Endothelial cell of umbilical vein (primary cell): ENCODE results near the gene SPTB. TPM values are rescaled to one million over a fixed set of nuclear protein-coding genes. Genes with fewer than 3 reads are reported as not detected.

Source experiments
- BruUV-seq: library from RNA; stranded (reverse); fragments of 400-500 nt; replicated peaks from 2 replicates; lab custom pipeline; 2021; lab: Mats Ljungman, UMichigan
- CTCF ChIA-PET: fragments of 300-600, 350-600 bp; sonication (Branson Sonifier 250); formaldehyde crosslinking; loops from one replicate; lab custom pipeline; 2021; ENCODE audit warnings: antibody characterized with exemption, inconsistent platforms; lab: Charles Lee
- POLR2A ChIA-PET: fragments of 300-600, 350-600 bp; sonication (Branson Sonifier 250); formaldehyde crosslinking; loops from one replicate; lab custom pipeline; 2021; ENCODE audit warnings: antibody characterized with exemption, inconsistent platforms; lab: Charles Lee
- DNase-seq: peaks from one replicate; pipeline ENCODE4 v3.0.0-alpha.2; 2011; ENCODE audit warnings: low read depth, low spot score
- FAIRE-seq: peaks from 2 replicates; lab custom pipeline; 2011; peaks lifted over from hg19 to GRCh38; lab: Jason Lieb, UNC
- H2AFZ ChIP-seq: 2 replicates; pipeline ENCODE4 v1.6.0; 2012; ENCODE audit warnings: low read depth, low read length, control low read depth, inconsistent platforms
- H3K27ac ChIP-seq: 2 replicates; pipeline ENCODE4 v1.5.1; 2011; ENCODE audit warnings: low read depth, mild to moderate bottlenecking, control low read depth, low read length, moderate library complexity; ENCODE audit not compliant: insufficient read depth
- H3K27me3 ChIP-seq, 2 experiments: 2 replicates each; pipeline versions ENCODE4 v1.6.0 to v1.6.1; 2011; ENCODE audit warnings: low read length in 2 of 2, mixed read lengths in 1 of 2; ENCODE audit not compliant: control insufficient read depth in 2 of 2, insufficient read depth in 2 of 2
- H3K36me3 ChIP-seq, 2 experiments: 2 replicates in 1 of 2; 3 replicates in 1 of 2; pipeline ENCODE4 v1.5.1; 2011; ENCODE audit warnings: low read length in 2 of 2, mild to moderate bottlenecking in 1 of 2, moderate library complexity in 1 of 2; ENCODE audit not compliant: control insufficient read depth in 2 of 2, insufficient read depth in 2 of 2; ENCODE audit errors: extremely low read depth in 1 of 2
- H3K4me1 ChIP-seq: 3 replicates; pipeline ENCODE4 v1.5.1; 2011; ENCODE audit warnings: mild to moderate bottlenecking, low read length; ENCODE audit not compliant: control insufficient read depth, insufficient read depth; ENCODE audit errors: extremely low read depth
- H3K4me2 ChIP-seq: 2 replicates; pipeline ENCODE4 v1.6.1; 2011; ENCODE audit warnings: low read length, control low read depth, mixed read lengths; ENCODE audit not compliant: insufficient read depth
- H3K4me3 ChIP-seq, 3 experiments: fragments of 200-600 bp in 1 of 3; sonication (generic), shearing (Covaris generic) in 1 of 3; replicated peaks in 1 of 3; 2 replicates each; pipeline ENCODE4 v1.5.1; 2011 to 2016; ENCODE audit warnings: control low read depth in 3 of 3, low read length in 3 of 3, mild to moderate bottlenecking in 2 of 3, inconsistent platforms in 1 of 3, low read depth in 1 of 3, moderate library complexity in 1 of 3; ENCODE audit not compliant: insufficient read depth in 1 of 3
- H3K79me2 ChIP-seq: 2 replicates; pipeline ENCODE4 v1.6.0; 2012; ENCODE audit warnings: low read length, inconsistent platforms; ENCODE audit not compliant: control insufficient read depth, insufficient read depth
- H3K9ac ChIP-seq: replicated peaks from 2 replicates; pipeline ENCODE3; 2011; ENCODE audit warnings: low read length, control low read depth; ENCODE audit not compliant: insufficient read depth; ENCODE audit errors: extremely low read depth
- H3K9me1 ChIP-seq: replicated peaks from 3 replicates; pipeline ENCODE4 v1.6.0; 2011; ENCODE audit warnings: mild to moderate bottlenecking, low read length; ENCODE audit not compliant: control insufficient read depth, insufficient read depth; ENCODE audit errors: extremely low read depth
- H3K9me3 ChIP-seq: replicated peaks from 2 replicates; pipeline ENCODE4 v1.5.1; 2012; ENCODE audit warnings: low read length, inconsistent platforms; ENCODE audit not compliant: control insufficient read depth, insufficient read depth
- H4K20me1 ChIP-seq: replicated peaks from 2 replicates; pipeline ENCODE3; 2011; ENCODE audit warnings: mild to moderate bottlenecking, low read length; ENCODE audit not compliant: control insufficient read depth, insufficient read depth; ENCODE audit errors: extremely low read depth
- CTCF ChIP-seq, 2 donors: IDR thresholded peaks; 1 replicate in 1 of 2; 2 replicates in 1 of 2; pipeline ENCODE4 v1.5.1; 2011; ENCODE audit warnings: low read length in 2 of 2, mild to moderate bottlenecking in 2 of 2, moderate library complexity in 2 of 2, control low read depth in 1 of 2, inconsistent platforms in 1 of 2, low read depth in 1 of 2; ENCODE audit not compliant: insufficient read depth in 1 of 2; ENCODE audit errors: extremely low read depth in 1 of 2
- EZH2 ChIP-seq: IDR thresholded peaks from 2 replicates; pipeline ENCODE4 v1.6.1; 2012; ENCODE audit warnings: borderline replicate concordance, low read depth, mild to moderate bottlenecking, moderate library complexity, low read length, inconsistent platforms; ENCODE audit not compliant: severe bottlenecking
- FOS ChIP-seq: IDR thresholded peaks from 2 replicates; pipeline ENCODE4 v1.6.1; 2011; ENCODE audit warnings: mild to moderate bottlenecking, low read length, moderate library complexity, borderline replicate concordance; ENCODE audit not compliant: insufficient read depth
- GATA2 ChIP-seq: IDR thresholded peaks from 2 replicates; pipeline ENCODE4 v1.7.0; 2011; ENCODE audit warnings: low read depth, mild to moderate bottlenecking, moderate library complexity, mixed read lengths, low read length; ENCODE audit not compliant: insufficient read length, insufficient read depth
- JUN ChIP-seq: IDR thresholded peaks from 2 replicates; pipeline ENCODE4 v1.6.1; 2011; ENCODE audit warnings: borderline replicate concordance, low read depth; ENCODE audit not compliant: insufficient read length, insufficient read depth
- MYC ChIP-seq: IDR thresholded peaks from one replicate; pipeline ENCODE4 v1.6.1; 2011; ENCODE audit warnings: mild to moderate bottlenecking, low read depth, low read length
- POLR2A ChIP-seq: IDR thresholded peaks from 2 replicates; pipeline ENCODE4 v1.6.1; 2012; ENCODE audit warnings: low read depth, mild to moderate bottlenecking, control low read depth, low read length
- POLR2AphosphoS5 ChIP-seq: IDR thresholded peaks from 2 replicates; pipeline ENCODE4 v1.6.1; 2012; ENCODE audit warnings: low read depth, mild to moderate bottlenecking, control low read depth, low read length, moderate library complexity; ENCODE audit not compliant: insufficient read depth
- dilution Hi-C: fragments of 300-500 bp; cut with MboI; formaldehyde crosslinking; loops from one replicate; pipeline ENCODE4 v1.15.0; 2019; ENCODE audit warnings: low sequenced_read_pairs; ENCODE audit not compliant: extremely low pct_ligation_motif_present
- intact Hi-C: fragments of 100-400 bp; cut with micrococcal nuclease; formaldehyde crosslinking; loops from one replicate; pipeline ENCODE4 v1.10.0; 2022
- polyA plus RNA-seq, 4 experiments: library from polyadenylated mRNA; depleted of rRNA in 3 of 4; stranded (reverse) in 3 of 4; unstranded in 1 of 4; fragments of >200 nt; gene quantifications; 2 replicates each; pipeline versions ENCODE4 v1.2.1 to v1.2.3, GENCODE V29; 2011 to 2012; ENCODE audit warnings: missing spikeins in 1 of 4
- total RNA-seq: library from RNA; stranded (reverse); gene quantifications from 2 replicates; pipeline ENCODE4 v1.2.3, GENCODE V29; 2021
- TF ChIP-seq, protein P1 (sequence below): IDR thresholded peaks from 2 replicates; pipeline ENCODE4 v1.6.1; 2011; ENCODE audit not compliant: insufficient read depth, insufficient read length

Gene SPTB
- total and polyA plus RNA-seq, 2 donors (not counting 3 experiments of a cell fraction or from before 2014, with no cell fraction given) = 0.03 to 0.07 TPM

- H4K20me1 ChIP-seq = no peaks in the 10 kb centered on the region
- no TSS peak for BruUV-seq
- dilution Hi-C loops (no loop called here), intact Hi-C loops (no loop called here)
- H3K9ac ChIP-seq = no peak overlapping the region
- TF ChIP-seq, protein P1, sequence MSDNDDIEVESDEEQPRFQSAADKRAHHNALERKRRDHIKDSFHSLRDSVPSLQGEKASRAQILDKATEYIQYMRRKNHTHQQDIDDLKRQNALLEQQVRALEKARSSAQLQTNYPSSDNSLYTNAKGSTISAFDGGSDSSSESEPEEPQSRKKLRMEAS = no peak
- TF ChIP-seq CTCF (IDR thresholded peaks at IDR 0.05; ENCODE audit: extremely low read depth in 1 of 2, insufficient read depth in 1 of 2, low read depth in 1 of 2, low read length in 2 of 2) (no peak), FOS (no peak), POLR2AphosphoS5 (no peak), POLR2A (no peak), JUN (no peak), EZH2 (no peak), MYC (no peak), GATA2 (no peak)
- H3K4me2 ChIP-seq = no peak overlapping the region
- H3K27ac ChIP-seq = no peak overlapping the region
- CTCF ChIA-PET = no interaction called here
- H3K4me1 ChIP-seq = peaks cover 11% of the 10 kb centered on the region
- no peak for DNase-seq
- H3K27me3 ChIP-seq = peaks cover 0 to 2% of the 10 kb centered on the region in 2 experiments
- H3K4me3 ChIP-seq = no peak overlapping the region
- no peak overlapping the region for H2AFZ ChIP-seq
- POLR2A ChIA-PET = no interaction called here
- no peaks in the 10 kb centered on the region for H3K9me1 ChIP-seq
- no peaks in the 10 kb centered on the region for H3K9me3 ChIP-seq
- H3K36me3 ChIP-seq = no peaks in the 10 kb centered on the region
- no peaks in the 10 kb centered on the region for H3K79me2 ChIP-seq
- no peak for FAIRE-seq
These were observed 122.1 kb downstream of the SPTB start for GRCh38 chr14:64757601-64758000.
